ENCODE results near the gene SPIC.
"Not testable (repeated sequence)": the region's sequence is repeated elsewhere in the genome, so short reads cannot be mapped to it uniquely, and the experiment has no call there.

SPIC gene

DNA sequence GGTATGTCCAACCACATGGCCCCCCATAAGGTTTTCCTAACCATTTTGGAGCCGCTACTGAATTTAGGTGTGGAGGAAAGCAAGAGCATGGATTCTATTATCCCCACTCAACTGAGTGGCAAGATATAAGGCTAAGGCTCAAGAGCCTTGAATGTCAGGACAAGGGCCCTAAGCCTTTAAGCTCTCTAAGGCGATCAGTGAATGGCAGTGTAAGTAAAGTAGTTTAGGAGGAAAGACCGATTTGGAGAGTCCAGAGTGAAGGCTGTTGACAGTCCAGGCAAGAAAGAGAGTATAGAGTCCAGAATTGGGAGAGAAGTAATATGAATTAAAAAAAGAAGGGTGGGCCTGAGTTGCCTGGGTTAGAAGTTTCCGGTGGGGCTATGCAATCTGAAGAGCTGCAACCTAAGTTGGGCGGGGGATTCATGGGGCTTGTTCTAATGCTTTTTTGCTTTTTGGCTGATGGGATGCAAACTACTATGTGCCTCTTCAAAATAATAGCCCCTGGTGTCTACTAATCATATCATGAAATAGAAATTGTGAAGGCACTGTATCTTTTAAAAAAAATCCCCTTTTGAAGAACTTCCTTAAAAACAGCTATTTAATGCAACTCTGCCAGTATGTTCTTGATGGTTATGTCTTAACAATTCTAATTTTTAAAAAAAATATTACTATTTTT lies at the start of gene SPIC:
Gene SPIC (plus strand): TSS at position 626 of the 676 bp plus-strand sequence. CDS start 1,569 bp downstream, outside the sequence.
- no peak for DNase-seq (ENCODE audit: low read depth in 2 of 3, low spot score in 1 of 3)

DNA sequence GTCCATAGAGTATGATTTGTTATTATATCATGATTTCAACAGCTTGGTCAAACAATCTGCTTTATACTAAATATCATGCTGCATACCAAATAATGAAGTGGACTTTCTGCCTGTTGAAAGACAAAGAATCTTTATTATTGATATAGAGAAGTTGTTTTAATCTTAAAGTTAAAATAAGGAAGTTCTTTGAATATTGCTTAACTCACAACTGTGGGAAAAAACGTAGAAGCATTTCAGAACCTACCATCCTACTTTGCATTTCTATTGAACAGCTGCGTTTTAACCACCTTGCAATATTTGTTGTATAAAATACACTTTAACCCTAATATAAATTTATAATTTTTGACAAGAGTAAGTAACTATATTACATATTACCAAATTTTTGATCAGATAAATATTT lies 44.7 kb upstream of the SPIC start:
- DNase-seq (ENCODE audit: low read depth in 2 of 3, low spot score in 1 of 3) = no peak

DNA sequence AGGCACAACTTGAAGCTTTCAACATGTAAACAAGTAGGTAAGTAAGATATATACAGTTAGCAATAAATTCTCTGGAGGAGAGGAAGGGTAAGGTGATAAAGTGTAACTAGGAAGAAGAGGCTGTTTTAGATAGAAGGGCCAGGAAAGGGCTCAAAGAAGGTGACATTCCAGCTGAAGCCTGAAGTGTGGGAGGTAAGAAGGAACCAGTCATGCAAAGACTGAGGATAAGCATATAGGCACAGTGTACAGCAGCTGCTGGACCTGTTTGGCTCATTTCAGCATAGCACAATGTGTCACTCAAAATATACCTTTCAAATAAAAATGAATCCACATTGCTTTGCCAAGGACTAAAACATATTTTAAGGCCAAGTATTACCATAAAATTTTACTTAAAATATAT lies 39.0 kb upstream of the SPIC start:
- DNase-seq (ENCODE audit: low read depth in 2 of 3, low spot score in 1 of 3) = no peak

DNA sequence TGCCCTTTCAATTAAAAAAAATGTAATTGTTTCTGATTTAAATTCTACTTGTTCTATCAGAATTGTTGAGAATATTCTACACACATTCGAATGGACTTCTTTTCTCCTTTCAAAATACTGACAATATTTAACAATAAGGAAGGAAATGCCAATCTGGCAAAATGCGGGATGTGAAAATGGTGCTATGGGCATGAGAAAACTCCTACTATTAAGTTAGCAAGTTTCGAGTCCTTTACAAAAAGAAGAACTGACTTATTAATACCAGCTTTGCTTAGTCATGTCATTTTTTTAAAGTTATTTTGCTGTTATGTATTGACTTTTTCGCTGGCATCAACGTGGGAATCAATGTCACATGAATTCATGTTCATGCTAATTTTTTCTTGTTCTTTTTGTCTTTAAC lies 35.9 kb upstream of the SPIC start:
- DNase-seq (ENCODE audit: low read depth in 2 of 3, low spot score in 1 of 3) = no peak

DNA sequence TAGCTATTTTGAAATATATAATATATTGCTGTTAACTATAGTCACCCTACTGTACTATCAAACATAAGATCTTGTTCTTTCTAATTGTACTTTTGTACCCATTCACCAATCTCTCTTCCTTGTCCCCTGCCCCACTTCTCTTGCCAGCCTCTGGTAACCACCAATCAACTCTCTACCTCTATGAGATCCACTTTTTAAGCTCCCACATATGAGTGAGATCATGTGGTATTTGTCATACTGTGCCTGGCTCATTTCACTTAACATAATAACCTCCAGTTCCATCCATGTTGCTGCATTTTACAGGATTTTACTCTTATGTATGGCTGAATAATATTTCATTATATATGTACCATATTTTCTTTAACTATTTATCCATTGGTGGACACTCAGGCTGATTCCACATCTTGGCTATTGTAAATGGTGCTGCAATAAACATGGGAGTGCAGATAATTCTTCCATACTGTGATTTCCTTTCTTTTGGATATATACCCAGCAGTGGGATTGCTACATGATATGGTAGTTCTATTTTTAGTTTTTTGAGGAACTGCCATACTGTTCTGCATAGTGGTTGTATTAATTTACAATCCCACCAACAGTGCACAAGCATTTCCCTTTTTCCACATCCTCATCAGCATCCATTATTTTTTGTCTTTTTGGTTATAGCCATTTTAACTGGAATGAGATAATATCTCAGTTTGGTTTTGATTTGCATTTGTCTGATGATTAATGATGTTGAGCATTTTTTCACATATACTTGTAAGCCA lies 33.5 kb upstream of the SPIC start:
- no peak for DNase-seq (ENCODE audit: low read depth in 2 of 3, low spot score in 1 of 3)

DNA sequence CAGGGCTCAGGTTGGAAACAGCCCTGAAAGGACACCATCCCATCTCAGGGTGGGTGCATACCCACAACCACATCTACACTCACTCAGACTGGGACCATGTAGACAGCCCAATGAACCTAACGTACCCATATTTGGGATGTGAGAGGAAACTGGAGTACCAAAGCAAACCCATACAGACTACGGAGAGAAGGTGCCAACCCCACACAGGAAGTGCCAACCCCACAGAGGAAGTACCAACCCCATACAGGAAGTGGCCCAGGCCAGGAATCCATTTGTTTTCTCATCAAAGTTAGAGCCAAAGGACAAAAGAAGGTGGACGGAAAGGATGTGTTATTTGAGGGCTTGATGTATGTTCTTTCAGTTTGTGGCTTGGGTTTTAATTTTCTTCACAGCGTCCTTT lies 19.5 kb upstream of the SPIC start:
- peak in 1 of 3 donors; percentile 1 for DNase-seq (ENCODE audit: low read depth in 2 of 3, low spot score in 1 of 3)

DNA sequence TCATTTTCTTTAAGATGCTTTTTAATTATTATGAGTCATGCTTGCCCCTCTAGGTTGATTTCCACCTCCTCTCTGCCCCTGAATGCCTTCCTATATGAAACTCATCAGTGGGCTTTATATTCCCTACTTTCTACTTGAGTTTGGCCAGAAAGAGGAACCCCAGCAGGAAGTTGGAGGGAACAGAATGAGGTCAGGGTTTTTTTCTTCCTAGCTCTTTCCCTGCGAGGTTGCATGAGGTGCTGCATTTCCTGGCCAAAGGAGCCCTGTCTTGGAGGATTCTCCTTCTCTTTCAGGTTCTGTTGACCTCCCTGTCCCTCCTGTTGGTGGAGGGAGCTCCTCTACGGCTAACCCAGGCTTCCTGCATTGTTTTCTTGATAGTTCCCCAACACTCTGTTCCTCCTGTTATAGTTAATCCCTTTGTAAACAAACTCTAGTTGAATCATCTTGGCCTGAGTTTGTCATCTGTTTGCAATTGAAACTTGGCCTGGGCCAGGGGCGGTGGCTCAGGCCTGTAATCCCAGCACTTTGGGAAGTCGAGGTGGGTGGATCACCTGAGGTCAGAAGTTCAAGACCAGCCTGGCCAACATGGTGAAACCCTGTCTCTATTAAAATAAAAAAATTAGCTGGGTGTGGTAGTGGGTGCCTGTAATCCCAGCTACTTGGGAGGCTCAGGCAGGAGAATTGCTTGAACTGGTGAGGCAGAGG lies 15.3 kb upstream of the SPIC start:
- no peak for DNase-seq (ENCODE audit: low read depth in 2 of 3, low spot score in 1 of 3)

DNA sequence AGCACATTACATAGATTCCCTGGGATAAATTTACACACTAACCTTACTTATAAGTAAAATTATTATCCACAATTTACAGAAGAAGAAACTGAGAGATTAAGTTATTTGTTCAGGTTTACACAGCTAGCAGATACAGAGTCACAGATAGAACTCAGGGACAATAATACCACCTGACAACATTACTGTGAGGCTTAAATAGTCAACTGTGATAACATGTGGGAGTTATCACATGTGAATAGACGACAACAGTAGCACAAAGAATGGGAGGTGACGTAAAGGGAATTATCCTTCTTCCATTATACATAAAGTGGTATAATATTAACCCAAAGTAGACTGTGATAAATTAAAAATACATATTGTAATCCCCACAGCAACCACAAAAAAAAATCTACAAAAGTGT lies 6.2 kb upstream of the SPIC start:
- DNase-seq (ENCODE audit: low read depth in 2 of 3, low spot score in 1 of 3) = no peak

DNA sequence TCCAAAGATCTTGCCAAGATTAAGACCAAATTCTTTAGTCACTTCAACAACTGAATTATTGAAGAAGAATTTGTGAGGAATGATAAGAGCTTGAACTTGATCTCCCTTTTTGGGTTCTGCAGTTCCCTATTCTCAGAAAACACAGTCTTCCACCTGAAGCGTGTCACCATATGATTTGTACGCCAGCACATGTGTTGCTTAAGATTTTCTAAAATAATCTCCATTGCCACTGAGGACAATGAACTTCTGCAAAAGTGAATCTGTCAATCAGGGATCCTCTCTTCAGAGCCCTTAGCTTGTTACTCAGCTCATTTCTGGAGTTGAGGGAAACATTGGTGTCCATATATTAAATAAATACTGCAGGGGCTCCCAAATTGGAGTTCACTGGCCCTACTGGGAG lies 4.2 kb upstream of the SPIC start:
- DNase-seq (ENCODE audit: low read depth in 2 of 3, low spot score in 1 of 3) = no peak

DNA sequence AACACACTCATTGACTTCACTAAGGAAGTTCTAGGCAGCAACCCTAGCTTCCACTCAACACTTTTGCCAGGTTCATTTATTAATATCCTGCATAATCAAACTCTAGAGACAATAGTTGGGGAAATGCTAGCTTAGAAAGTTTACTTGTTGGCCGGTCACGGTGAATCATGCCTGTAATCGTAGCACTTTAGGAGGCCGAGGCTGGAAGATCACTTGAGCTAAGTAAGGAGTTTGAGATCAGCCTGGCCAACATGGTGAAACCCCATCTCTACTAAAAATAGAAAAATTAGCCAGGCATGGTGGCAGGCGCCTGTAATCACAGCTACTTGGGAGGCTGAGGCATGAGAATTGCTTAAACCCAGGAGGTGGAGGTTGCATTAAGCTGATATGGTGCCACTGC lies 3.3 kb upstream of the SPIC start:
- DNase-seq (ENCODE audit: low read depth in 2 of 3, low spot score in 1 of 3) = not testable (repeated sequence)

DNA sequence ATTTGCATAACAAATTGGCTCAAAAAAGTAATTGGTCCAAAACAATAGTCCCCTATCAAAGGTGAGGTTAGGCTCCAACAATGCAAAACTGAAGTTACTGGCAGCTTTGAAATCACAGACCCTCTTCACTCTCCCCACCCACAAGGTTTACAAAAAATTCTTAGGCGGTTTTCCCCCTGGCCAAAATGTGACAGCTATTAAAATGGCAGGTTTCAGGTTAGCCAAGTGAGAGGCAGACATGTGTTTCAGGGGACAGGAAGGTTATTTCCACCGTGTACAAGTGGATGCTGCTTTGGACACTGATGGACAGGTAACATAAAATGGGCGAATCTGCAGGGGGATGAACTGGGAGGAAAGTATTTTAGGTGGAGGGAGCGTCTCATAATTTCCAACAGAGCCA lies 888 bp upstream of the SPIC start:
- DNase-seq (ENCODE audit: low read depth in 2 of 3, low spot score in 1 of 3) = no peak

DNA sequence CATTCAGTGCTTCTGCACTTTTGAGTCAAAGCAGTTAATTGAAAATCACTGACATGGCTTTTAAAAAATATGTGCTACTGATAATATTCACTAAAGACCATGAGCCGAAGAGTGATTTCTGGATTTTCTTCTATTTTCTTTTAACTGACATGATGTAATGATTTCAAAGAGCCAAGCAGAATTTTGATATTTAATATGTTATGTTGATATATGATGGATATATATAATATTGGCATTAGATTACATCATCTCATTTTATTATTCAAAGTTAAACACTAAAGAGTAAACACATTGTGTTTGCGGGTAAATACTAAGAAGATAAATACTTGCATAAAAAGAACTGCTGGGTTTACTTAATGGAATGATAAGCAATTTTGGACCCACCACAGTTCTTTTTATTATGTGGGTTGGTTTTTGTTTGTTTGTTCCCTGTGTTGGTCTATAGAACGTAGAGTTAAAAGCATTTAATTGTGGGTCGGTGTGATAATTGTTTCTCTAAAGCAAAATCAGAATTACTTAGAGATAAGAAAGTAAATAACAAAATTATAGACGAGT lies 692 bp downstream of the SPIC start:
- DNase-seq (ENCODE audit: low read depth in 2 of 3, low spot score in 1 of 3) = no peak

DNA sequence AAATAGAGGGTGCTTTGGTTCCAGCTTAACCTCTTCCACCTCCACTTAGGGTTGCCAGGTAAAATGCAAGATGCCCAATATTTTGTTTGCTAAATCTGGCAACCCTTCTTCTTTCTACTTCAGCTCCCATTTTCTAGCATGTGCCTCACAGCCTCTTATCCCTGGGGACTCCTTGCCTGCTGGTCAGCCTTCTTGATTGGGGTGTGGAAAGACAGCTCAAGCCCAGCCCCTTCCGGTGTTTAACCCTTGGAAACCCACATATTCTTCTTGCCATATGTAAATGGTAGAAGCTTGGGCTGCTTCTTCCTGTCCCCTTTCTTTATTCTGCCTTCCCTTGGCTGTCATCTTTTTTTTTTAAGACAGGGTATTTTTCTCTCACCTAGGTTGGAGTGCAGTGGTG lies 5.7 kb downstream of the SPIC start:
- no peak for DNase-seq (ENCODE audit: low read depth in 2 of 3, low spot score in 1 of 3)

DNA sequence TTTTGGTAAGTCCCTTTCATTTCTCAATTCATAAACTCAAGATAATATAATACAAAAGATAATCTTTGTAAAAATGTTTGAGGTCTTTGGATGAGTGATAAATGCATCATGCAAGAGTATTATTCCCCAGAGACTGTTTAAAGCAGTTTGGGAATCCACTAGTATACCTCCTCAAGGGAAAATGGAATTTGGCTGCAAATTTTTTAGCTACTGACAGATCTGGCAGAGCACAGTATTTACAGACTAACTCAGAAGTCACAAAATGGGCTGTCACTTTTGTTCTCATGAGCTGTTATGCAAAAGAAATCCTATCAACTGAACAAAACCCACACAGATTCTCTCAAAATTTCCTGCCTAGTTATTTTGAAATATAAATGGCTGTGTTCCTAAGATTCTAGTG lies 9.9 kb downstream of the SPIC start:
- DNase-seq (ENCODE audit: low read depth in 2 of 3, low spot score in 1 of 3) = no peak

DNA sequence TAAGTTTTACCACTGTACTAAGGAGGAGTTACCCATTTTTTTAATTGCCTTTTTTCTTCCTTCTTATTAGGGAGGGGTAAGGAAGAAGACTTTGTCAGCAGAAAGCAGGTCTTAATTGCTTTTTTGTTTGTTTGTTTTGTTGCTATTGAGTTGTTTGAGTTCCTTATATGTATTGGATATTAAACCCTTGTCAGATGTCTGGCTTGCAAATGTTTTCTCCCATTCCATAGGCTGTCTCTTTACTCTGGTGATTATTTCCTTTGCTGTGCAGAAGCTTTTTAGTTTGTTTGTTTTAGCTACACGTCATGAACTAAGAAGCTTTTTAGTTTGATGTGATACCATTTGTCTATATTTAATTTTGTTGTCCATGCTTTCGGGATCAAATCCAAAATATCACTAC lies 13.3 kb downstream of the SPIC start:
- DNase-seq (ENCODE audit: low read depth in 2 of 3, low spot score in 1 of 3) = no peak

DNA sequence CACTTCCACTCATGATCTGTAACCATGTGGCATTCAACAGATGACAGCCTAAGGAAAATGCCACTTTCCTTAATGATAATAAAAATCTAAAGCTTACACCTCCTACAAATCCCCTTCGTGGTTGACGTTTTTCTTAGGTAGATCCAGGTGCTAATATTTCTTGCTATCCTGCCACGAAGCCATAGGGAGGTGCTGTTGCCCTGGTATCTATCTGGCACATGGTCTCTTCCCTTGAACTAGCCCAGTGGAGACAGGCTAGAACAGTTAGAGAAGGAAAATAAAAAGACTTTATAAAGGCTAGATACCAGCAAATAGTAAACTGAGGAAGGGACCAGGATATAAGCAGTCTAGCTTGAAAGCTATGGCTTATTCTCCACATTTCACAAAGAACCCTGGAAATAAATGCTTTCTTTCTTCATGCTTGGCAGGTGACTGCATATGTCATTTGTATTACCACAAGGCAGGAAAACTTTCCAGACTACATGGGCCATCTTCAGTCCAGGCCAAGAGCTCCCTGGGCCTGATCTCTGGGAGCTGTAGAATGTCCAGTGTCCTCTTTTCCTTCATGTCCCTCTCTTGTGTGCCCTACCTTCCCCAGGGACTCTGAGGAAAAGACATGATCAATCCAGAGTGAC lies 15.3 kb downstream of the SPIC start:
- DNase-seq (ENCODE audit: low read depth in 2 of 3, low spot score in 1 of 3) = no peak

DNA sequence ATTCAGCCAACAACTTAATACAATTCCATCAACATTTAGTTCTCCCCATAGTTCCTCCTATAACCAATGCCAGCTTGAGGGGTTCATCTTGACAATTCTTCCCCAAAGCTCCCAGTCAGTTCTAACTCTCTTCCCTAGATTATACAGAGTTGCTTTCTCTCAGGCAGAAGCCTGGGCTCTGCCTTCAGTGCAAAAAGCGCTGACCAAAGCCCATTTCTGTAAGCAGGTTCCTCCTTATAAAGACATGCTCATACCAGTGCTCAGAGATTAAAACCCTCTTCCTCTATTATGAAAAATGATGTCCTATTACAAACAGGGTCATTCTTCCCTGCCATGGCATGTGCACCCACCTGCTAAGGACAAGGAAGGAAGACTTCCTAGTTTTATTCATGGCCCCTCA lies 16.2 kb downstream of the SPIC start:
- DNase-seq (ENCODE audit: low read depth in 2 of 3, low spot score in 1 of 3) = no peak

DNA sequence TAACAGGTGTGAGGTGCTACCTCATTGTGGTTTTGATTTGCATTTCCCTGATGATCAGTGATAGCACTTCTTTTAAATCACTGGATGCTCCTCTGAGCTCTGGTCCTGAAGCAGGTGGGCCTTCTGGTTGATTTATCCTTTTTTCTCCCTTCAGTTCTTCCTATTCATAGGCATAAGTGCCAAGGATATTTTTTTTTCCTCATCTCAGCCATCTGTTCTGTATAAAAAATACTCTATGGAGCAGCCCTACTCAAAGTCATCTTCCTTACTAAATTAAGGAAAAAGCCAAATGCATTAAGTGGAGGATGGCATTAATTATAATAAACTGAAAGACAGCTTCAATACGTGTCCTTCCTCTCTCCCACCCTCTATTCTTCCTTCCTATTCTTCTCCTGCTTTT lies 18.4 kb downstream of the SPIC start:
- DNase-seq (ENCODE audit: low read depth in 2 of 3, low spot score in 1 of 3) = no peak

DNA sequence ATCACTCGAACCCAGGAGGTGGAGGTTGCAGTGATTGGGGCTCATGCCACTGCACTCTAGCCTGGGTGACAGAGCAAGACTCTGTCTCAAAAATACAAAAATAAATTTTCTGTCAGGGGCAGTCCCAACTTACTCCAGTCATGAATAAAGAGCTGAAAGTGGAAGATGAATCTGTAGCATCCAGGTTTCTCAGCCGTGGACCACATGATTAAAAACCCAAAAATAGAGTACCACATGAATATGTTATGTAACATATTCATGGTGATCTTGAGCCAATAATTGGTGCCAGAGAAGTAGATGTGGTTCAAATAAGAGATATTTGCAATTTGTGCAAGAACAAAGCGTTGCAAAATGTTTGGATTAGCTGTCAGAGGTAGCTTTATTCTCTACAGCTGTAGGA lies 23.1 kb downstream of the SPIC start:
- DNase-seq (ENCODE audit: low read depth in 2 of 3, low spot score in 1 of 3) = no peak

DNA sequence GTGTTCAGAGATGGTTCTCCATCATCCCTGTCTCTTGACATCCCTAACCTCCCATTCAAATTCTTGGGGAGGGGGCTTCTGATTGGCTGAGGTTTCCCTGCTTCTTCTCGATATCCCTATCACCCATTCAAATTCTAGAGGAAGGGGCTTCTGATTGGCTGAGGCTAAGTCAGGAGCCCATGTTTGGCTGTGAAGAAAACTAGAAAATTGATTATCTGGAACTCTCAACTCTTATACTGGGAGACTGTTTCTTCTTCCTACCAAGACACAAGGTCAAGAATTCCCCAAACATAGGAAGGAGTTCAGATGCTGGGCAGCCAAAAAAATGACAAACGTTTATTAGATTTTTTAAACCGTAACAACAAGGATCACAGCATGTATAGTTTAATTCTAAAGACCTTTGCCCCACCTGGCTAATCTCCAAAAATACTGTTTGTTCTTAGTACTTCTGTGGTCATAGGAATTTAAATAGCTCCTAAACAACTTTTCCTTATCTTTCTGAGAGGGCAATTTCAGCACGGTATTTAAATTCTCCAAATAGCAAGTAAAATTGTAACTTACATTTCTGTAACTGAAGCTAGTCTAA lies 26.4 kb downstream of the SPIC start:
- no peak for DNase-seq (ENCODE audit: low read depth in 2 of 3, low spot score in 1 of 3)

DNA sequence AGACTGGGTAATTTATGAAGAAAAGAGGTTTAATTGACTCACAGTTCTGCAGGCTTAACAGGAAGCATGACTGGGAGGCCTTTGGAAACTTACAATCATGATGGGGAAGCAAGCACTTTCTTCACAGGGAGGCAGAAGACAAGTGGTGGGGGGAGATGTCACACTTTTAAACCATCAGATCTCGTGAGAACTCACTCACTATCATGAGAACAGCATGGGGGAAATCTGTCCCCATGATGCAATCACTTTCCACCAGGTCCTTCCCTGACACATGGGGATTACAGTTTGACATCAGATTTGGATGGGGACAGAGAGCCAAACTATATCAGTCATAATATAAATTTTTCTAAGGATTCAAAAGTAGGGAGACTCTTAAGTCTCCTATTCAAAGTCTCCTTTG lies 46.0 kb downstream of the SPIC start:
- DNase-seq (ENCODE audit: low read depth in 2 of 3, low spot score in 1 of 3) = no peak
